HG02642 (cell line): Measurements from ENCODE around the gene RAB8B.

Experiments used
- ATAC-seq: cut with Tn5 transposase; IDR thresholded peaks from one replicate; pipeline ENCODE4 v1.9.1; 2021; ENCODE audit warnings: mild to moderate bottlenecking; ENCODE audit not compliant: unreplicated experiment, poor library complexity

The RAB8B gene

GRCh38 chr15:63188926-63189871 lies at the start of gene RAB8B:
TSS of gene RAB8B (plus strand) at chr15:63189606. CDS start at chr15:63189625, 19 bp downstream.
- ATAC-seq = peak; percentile 90

GRCh38 chr15:63140936-63141335 lies 48.5 kb upstream of the RAB8B start:
- no peak for ATAC-seq

GRCh38 chr15:63145426-63145825 lies 44.0 kb upstream of the RAB8B start:
- no peak for ATAC-seq

- no peak for ATAC-seq
These were observed 42.7 kb upstream of the RAB8B start for GRCh38 chr15:63146684-63147083.

GRCh38 chr15:63151665-63152064 lies 37.7 kb upstream of the RAB8B start:
- no peak for ATAC-seq

GRCh38 chr15:63155486-63155885 lies 33.9 kb upstream of the RAB8B start:
- ATAC-seq = no peak

- no peak for ATAC-seq
These were observed 33.2 kb upstream of the RAB8B start for GRCh38 chr15:63156086-63156710.

- ATAC-seq = no peak
These were observed 32.7 kb upstream of the RAB8B start for GRCh38 chr15:63156755-63157117.

GRCh38 chr15:63157118-63157843 lies 32.1 kb upstream of the RAB8B start, which contains the start of gene RPS27L:
TSS of gene RPS27L (minus strand) at chr15:63157477. CDS start at chr15:63157405, 72 bp downstream.
- ATAC-seq = peak; percentile 93

- peak; percentile 19 for ATAC-seq
These were observed 31.4 kb upstream of the RAB8B start for GRCh38 chr15:63157891-63158431.

- no peak for ATAC-seq
These were observed 28.8 kb upstream of the RAB8B start for GRCh38 chr15:63160638-63161037.

- no peak for ATAC-seq
These were observed 26.2 kb upstream of the RAB8B start for GRCh38 chr15:63163217-63163616.

- ATAC-seq = no peak
These were observed 24.1 kb upstream of the RAB8B start for GRCh38 chr15:63165166-63165859.

- ATAC-seq = no peak
These were observed 23.2 kb upstream of the RAB8B start for GRCh38 chr15:63166219-63166618.

- ATAC-seq = no peak
These were observed 19.6 kb upstream of the RAB8B start for GRCh38 chr15:63169788-63170187.

GRCh38 chr15:63172376-63172775 lies 17.0 kb upstream of the RAB8B start:
- no peak for ATAC-seq

GRCh38 chr15:63172851-63173451 lies 16.5 kb upstream of the RAB8B start:
- ATAC-seq = no peak

GRCh38 chr15:63176302-63176701 lies 13.1 kb upstream of the RAB8B start:
- ATAC-seq = no peak

GRCh38 chr15:63178034-63178433 lies 11.4 kb upstream of the RAB8B start:
- ATAC-seq = no peak

GRCh38 chr15:63180746-63181145 lies 8.7 kb upstream of the RAB8B start:
- ATAC-seq = no peak
